GM23338 (cell line): ENCODE results near the gene CD300C. TPM values are rescaled to one million over a fixed set of nuclear protein-coding genes. Genes with fewer than 3 reads are reported as not detected.

Experiments
- ATAC-seq: fragments of 200-7000 bp; cut with Tn5 transposase; 3 replicates; pipeline ENCODE4 v1.9.1; 2020
- DNase-seq: peaks from one replicate; pipeline ENCODE4 v3.0.0-alpha.2; 2015; ENCODE audit warnings: low spot score
- H2AFZ ChIP-seq: fragments of 200-600 bp; sonication (generic); 2 replicates; pipeline ENCODE4 v1.8.0; 2016; ENCODE audit warnings: antibody characterized with exemption, mild to moderate bottlenecking, moderate library complexity
- H3F3A ChIP-seq: fragments of 200-600 bp; sonication (generic); replicated peaks from 2 replicates; pipeline ENCODE4 v1.8.0; 2017; ENCODE audit warnings: antibody characterized with exemption, mixed run types, low read depth
- H3K27ac ChIP-seq: fragments of 200-600 bp; sonication (generic); 2 replicates; pipeline ENCODE4 v1.6.1; 2016; ENCODE audit warnings: low read depth
- H3K27me3 ChIP-seq: fragments of 200-600 bp; sonication (generic); 2 replicates; pipeline ENCODE4 v1.8.0; 2016; ENCODE audit warnings: mild to moderate bottlenecking, mixed run types, moderate library complexity; ENCODE audit not compliant: insufficient read depth
- H3K36me3 ChIP-seq: fragments of 200-600 bp; sonication (generic); 2 replicates; pipeline ENCODE4 v1.8.0; 2016; ENCODE audit warnings: mild to moderate bottlenecking; ENCODE audit not compliant: insufficient read depth
- H3K4me1 ChIP-seq: fragments of 200-600 bp; sonication (generic); 2 replicates; pipeline ENCODE4 v1.8.0; 2016; ENCODE audit warnings: mild to moderate bottlenecking, moderate library complexity; ENCODE audit not compliant: insufficient read depth
- H3K4me2 ChIP-seq: fragments of 200-600 bp; sonication (generic); 2 replicates; pipeline ENCODE4 v1.7.1; 2017; ENCODE audit warnings: mixed run types
- H3K4me3 ChIP-seq: fragments of 200-600 bp; sonication (generic); 2 replicates; pipeline ENCODE4 v1.6.1; 2016; ENCODE audit warnings: mixed run types
- H3K79me2 ChIP-seq: fragments of 200-600 bp; sonication (generic); replicated peaks from 2 replicates; pipeline ENCODE4 v1.8.0; 2017; ENCODE audit warnings: mild to moderate bottlenecking; ENCODE audit not compliant: insufficient read depth
- H3K9me2 ChIP-seq: fragments of 200-600 bp; sonication (generic); 2 replicates; pipeline ENCODE4 v1.8.0; 2017; ENCODE audit not compliant: insufficient read depth
- H4K20me1 ChIP-seq: fragments of 200-600 bp; sonication (generic); replicated peaks from 2 replicates; pipeline ENCODE4 v1.8.0; 2017; ENCODE audit warnings: mild to moderate bottlenecking; ENCODE audit not compliant: insufficient read depth
- H3K27ac Mint-ChIP-seq: 2 replicates; pipeline ENCODE4 v1.8.0; 2020; ENCODE audit warnings: inconsistent platforms, mild to moderate bottlenecking, moderate library complexity, mixed read lengths
- H3K27me3 Mint-ChIP-seq: 3 replicates; pipeline ENCODE4 v1.8.0; 2022; ENCODE audit warnings: low read depth, mild to moderate bottlenecking, moderate library complexity, mixed read lengths, inconsistent platforms; ENCODE audit not compliant: insufficient read depth, poor library complexity
- H3K36me3 Mint-ChIP-seq: 3 replicates; pipeline ENCODE4 v1.8.0; 2021; ENCODE audit warnings: low read depth, mild to moderate bottlenecking, inconsistent platforms, moderate library complexity, mixed read lengths
- H3K4me1 Mint-ChIP-seq: 3 replicates; pipeline ENCODE4 v1.8.0; 2020; ENCODE audit warnings: mild to moderate bottlenecking, inconsistent platforms, mixed read lengths
- H3K4me3 Mint-ChIP-seq: 3 replicates; pipeline ENCODE4 v1.8.0; 2021; ENCODE audit warnings: moderate library complexity, mild to moderate bottlenecking, inconsistent platforms, mixed read lengths
- H3K9me3 Mint-ChIP-seq: 3 replicates; pipeline ENCODE4 v1.8.0; 2020; ENCODE audit warnings: moderate library complexity, mild to moderate bottlenecking, inconsistent platforms, mixed read lengths
- CTCF ChIP-seq, 2 experiments: fragments of 200-600 bp in 1 of 2; sonication (generic) in 1 of 2; conservative IDR thresholded peaks; 2 replicates each; pipeline versions ENCODE4 v1.5.1 to v1.6.1; 2016 to 2017; ENCODE audit warnings: antibody characterized with exemption in 2 of 2, low read depth in 2 of 2, mild to moderate bottlenecking in 2 of 2, moderate library complexity in 1 of 2
- JUNB ChIP-seq: IDR thresholded peaks from one replicate; pipeline ENCODE4 v1.6.1; 2016; ENCODE audit warnings: antibody characterized with exemption; ENCODE audit not compliant: unreplicated experiment
- POLR2AphosphoS5 ChIP-seq: IDR thresholded peaks from 2 replicates; pipeline ENCODE4 v1.6.1; 2016; ENCODE audit warnings: antibody characterized with exemption, low read depth
- REST ChIP-seq: IDR thresholded peaks from one replicate; pipeline ENCODE4 v1.6.1; 2018; ENCODE audit warnings: antibody characterized with exemption; ENCODE audit not compliant: unreplicated experiment
- STAT1 ChIP-seq: IDR thresholded peaks from one replicate; pipeline ENCODE4 v1.6.1; 2016; ENCODE audit warnings: antibody characterized with exemption; ENCODE audit not compliant: unreplicated experiment
- ZNF331 ChIP-seq: fragments of 250-450 bp; sonication (Bioruptor Pico); IDR thresholded peaks from 2 replicates; pipeline ENCODE4 v1.5.0; 2020; ENCODE audit warnings: low read depth, mild to moderate bottlenecking, moderate library complexity
- polyA plus RNA-seq: library from polyadenylated mRNA; unstranded; fragments of >200 nt; fragmentation: Nextera tagmentation; extraction: Ambion mirVana; gene quantifications from 2 replicates; pipeline ENCODE4 v1.2.1, GENCODE V29; 2016
- total RNA-seq: library from RNA; depleted of rRNA; stranded (reverse); fragments of >200 nt; shearing (Covaris generic); gene quantifications from 2 replicates; pipeline ENCODE4 v1.2.3, GENCODE V29; 2014
- TF ChIP-seq, protein P1 (sequence below): IDR thresholded peaks from 2 replicates; pipeline ENCODE4 v1.6.1; 2016; ENCODE audit warnings: antibody characterized with exemption

CD300C gene
- total and polyA plus RNA-seq, 2 experiments from 2014 or later: not detected

DNA sequence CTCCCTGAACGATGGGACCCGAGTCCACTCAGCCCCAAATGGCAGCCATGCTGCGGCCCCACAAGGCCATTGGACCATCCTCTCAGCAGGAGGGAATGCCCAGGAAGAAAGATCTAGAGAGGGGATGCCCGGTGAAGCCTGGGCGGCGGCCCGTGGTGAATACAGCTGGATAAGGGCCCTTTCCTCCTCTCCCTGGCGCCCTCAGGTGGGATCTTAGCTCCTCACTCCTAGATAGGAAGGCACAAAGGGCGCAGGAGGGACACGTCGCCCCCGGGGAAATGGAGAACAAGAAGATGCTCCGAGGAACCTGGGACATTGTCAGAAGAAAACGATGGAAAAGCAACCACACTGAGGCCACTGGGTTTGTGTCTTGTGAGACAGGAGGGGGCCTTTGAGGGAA, 2.5 kb downstream of the CD300C start:
- no peaks in the 10 kb centered on the region for H3K27me3 ChIP-seq
- peak; percentile 80 for ATAC-seq
- TF ChIP-seq CTCF (conservative IDR thresholded peaks at IDR 0.05; ENCODE audit: low read depth in 2 of 2): peak; percentile 25 to 57
- TF ChIP-seq POLR2AphosphoS5: no peak
- H3K79me2 ChIP-seq: no peaks in the 10 kb centered on the region
- Mint-ChIP-seq H3K4me1 (peaks cover 5% of the 10 kb centered on the region; the same call in 1 of the 3 replicates), H3K27me3 (peaks cover 11% of the 10 kb centered on the region), H3K9me3 (no peaks in the 10 kb centered on the region; the same call in 2 of the 3 replicates), H3K27ac (no peak overlapping the region), H3K36me3 (no peaks in the 10 kb centered on the region), H3K4me3 (no peak overlapping the region)
- no peaks in the 10 kb centered on the region for H3K9me2 ChIP-seq
- H2AFZ ChIP-seq: no peak overlapping the region
- no peak overlapping the region for H3K27ac ChIP-seq
- peak; percentile 58 for DNase-seq
- no peak overlapping the region for H3K4me3 ChIP-seq
- no peak overlapping the region for H3K4me2 ChIP-seq
- no peaks in the 10 kb centered on the region for H4K20me1 ChIP-seq
- no peaks in the 10 kb centered on the region for H3F3A ChIP-seq
- no peaks in the 10 kb centered on the region for H3K4me1 ChIP-seq
- no peaks in the 10 kb centered on the region for H3K36me3 ChIP-seq

- Histone ChIP-seq H4K20me1 (no peaks in the 10 kb centered on the region), H3K27ac (no peak overlapping the region), H3K4me1 (no peaks in the 10 kb centered on the region), H2AFZ (no peak overlapping the region), H3K9me2 (no peaks in the 10 kb centered on the region), H3K4me2 (no peak overlapping the region), H3K27me3 (no peaks in the 10 kb centered on the region), H3K36me3 (no peaks in the 10 kb centered on the region), H3F3A (no peaks in the 10 kb centered on the region), H3K4me3 (no peak overlapping the region), H3K79me2 (no peaks in the 10 kb centered on the region)
- Mint-ChIP-seq H3K4me3 (no peak overlapping the region), H3K9me3 (no peaks in the 10 kb centered on the region; the same call in 2 of the 3 replicates), H3K4me1 (peaks cover 2% of the 10 kb centered on the region; the same call in 1 of the 3 replicates), H3K36me3 (no peaks in the 10 kb centered on the region), H3K27me3 (peaks cover 15% of the 10 kb centered on the region), H3K27ac (no peak overlapping the region)
- ATAC-seq (no peak), DNase-seq (no peak)
- TF ChIP-seq, protein P1, sequence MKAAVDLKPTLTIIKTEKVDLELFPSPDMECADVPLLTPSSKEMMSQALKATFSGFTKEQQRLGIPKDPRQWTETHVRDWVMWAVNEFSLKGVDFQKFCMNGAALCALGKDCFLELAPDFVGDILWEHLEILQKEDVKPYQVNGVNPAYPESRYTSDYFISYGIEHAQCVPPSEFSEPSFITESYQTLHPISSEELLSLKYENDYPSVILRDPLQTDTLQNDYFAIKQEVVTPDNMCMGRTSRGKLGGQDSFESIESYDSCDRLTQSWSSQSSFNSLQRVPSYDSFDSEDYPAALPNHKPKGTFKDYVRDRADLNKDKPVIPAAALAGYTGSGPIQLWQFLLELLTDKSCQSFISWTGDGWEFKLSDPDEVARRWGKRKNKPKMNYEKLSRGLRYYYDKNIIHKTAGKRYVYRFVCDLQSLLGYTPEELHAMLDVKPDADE: no peak
- TF ChIP-seq CTCF (conservative IDR thresholded peaks at IDR 0.05; ENCODE audit: low read depth in 2 of 2) (no peak), JUNB (no peak), REST (no peak), STAT1 (no peak), ZNF331 (CRISPR knock-in tag) (no peak)
These were observed 3.1 kb downstream of the CD300C start for GRCh38 chr17:74542727-74543383.
